ENCODE data around the gene CACNA2D1. TPM values are rescaled to one million over a fixed set of nuclear protein-coding genes. Genes with fewer than 3 reads are reported as not detected.

The CACNA2D1 gene
- total RNA-seq, 1 donor from 2014 or later, result 1.5 TPM

DNA sequence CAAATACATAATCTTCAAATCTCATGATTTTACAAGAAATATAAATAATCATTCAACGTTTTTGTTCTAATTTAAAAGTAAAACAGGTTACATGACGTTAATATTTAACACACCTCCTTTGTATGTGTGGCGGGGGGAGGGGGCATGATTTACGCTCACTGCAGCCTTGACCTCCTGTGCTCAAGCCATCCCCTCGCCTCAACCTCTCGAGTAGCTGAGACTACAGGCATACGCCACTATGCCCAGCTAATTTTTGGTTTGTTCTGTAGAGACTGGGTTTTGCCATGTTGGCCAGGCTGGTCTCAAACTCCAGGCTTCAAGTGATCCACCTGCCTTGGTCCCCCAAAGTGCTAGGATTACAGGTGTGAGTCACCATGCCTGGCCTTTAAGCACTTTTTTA is 7.2 kb upstream of the CACNA2D1 start:
- no peaks in the 10 kb centered on the region for H3K9me3 ChIP-seq (ENCODE audit: low read depth)
- peaks cover 4% of the 10 kb centered on the region for H3K4me1 Mint-ChIP-seq
- H3K9ac ChIP-seq, result no peak overlapping the region
- no peak overlapping the region for H3K4me3 Mint-ChIP-seq
- no peaks in the 10 kb centered on the region for H3K27me3 Mint-ChIP-seq (ENCODE audit: insufficient read depth, low read depth)
- H3K9me3 Mint-ChIP-seq, result no peaks in the 10 kb centered on the region
- H3K4me1 ChIP-seq, result peaks cover 3% of the 10 kb centered on the region
- H3F3A ChIP-seq (ENCODE audit: low read depth), result peaks cover under 1% of the 10 kb centered on the region
- H3K27ac ChIP-seq, result no peak overlapping the region
- H3K4me3 ChIP-seq, result no peak overlapping the region
- no peak overlapping the region for H2AFZ ChIP-seq (replicated peaks)
- H3K36me3 ChIP-seq, result no peaks in the 10 kb centered on the region
- H3K36me3 Mint-ChIP-seq, result no peaks in the 10 kb centered on the region
- no peaks in the 10 kb centered on the region for H4K20me1 ChIP-seq (ENCODE audit: low read depth)
- no peak overlapping the region for H3K27ac Mint-ChIP-seq
- no peak for DNase-seq (ENCODE audit: low spot score)
- peaks cover 3% of the 10 kb centered on the region for H3K27me3 ChIP-seq
- no peak overlapping the region for H3K4me2 ChIP-seq
- TF ChIP-seq, protein P1, sequence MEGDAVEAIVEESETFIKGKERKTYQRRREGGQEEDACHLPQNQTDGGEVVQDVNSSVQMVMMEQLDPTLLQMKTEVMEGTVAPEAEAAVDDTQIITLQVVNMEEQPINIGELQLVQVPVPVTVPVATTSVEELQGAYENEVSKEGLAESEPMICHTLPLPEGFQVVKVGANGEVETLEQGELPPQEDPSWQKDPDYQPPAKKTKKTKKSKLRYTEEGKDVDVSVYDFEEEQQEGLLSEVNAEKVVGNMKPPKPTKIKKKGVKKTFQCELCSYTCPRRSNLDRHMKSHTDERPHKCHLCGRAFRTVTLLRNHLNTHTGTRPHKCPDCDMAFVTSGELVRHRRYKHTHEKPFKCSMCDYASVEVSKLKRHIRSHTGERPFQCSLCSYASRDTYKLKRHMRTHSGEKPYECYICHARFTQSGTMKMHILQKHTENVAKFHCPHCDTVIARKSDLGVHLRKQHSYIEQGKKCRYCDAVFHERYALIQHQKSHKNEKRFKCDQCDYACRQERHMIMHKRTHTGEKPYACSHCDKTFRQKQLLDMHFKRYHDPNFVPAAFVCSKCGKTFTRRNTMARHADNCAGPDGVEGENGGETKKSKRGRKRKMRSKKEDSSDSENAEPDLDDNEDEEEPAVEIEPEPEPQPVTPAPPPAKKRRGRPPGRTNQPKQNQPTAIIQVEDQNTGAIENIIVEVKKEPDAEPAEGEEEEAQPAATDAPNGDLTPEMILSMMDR (IDR thresholded peaks at IDR 0.05), result no peak
- TF ChIP-seq EZH2 (IDR thresholded peaks at IDR 0.05) (no peak), EZH2phosphoT487 (IDR thresholded peaks at IDR 0.05) (no peak)
- no peaks in the 10 kb centered on the region for H3K79me2 ChIP-seq (ENCODE audit: low read depth)

DNA sequence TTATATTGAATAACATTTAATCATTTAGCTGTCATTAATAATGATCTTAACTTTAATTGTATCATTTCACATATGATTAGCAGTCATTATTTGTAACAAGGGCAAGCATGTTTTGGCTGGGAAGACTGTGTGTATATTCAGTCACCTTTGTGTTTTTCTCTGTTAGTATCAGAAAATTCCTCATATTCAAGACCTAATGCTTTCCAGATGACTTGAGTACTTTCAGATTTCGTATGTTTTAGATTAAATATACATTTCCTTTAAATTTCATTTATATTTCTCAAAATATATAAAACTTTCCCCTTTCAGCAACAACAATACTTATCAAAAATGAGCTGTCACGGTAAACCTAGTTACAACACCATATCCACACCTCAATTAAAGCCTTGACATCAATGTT is 6.3 kb upstream of the CACNA2D1 start:
- DNase-seq (ENCODE audit: low spot score), result no peak
- Histone ChIP-seq H3K4me2 (no peak overlapping the region), H2AFZ (replicated peaks) (no peak overlapping the region), H3K79me2 (ENCODE audit: low read depth) (no peaks in the 10 kb centered on the region), H4K20me1 (ENCODE audit: low read depth) (peaks cover 1% of the 10 kb centered on the region), H3K9ac (no peak overlapping the region), H3K36me3 (no peaks in the 10 kb centered on the region), H3K27ac (no peak overlapping the region), H3K4me1 (peaks cover 12% of the 10 kb centered on the region), H3F3A (ENCODE audit: low read depth) (peaks cover 9% of the 10 kb centered on the region), H3K9me3 (ENCODE audit: low read depth) (no peaks in the 10 kb centered on the region), H3K4me3 (no peak overlapping the region), H3K27me3 (peaks cover 7% of the 10 kb centered on the region)
- H3K4me1 Mint-ChIP-seq, result peaks cover 12% of the 10 kb centered on the region
- TF ChIP-seq, protein P1 (IDR thresholded peaks at IDR 0.05), result no peak
- TF ChIP-seq EZH2phosphoT487 (IDR thresholded peaks at IDR 0.05), result no peak
- no peak for TF ChIP-seq EZH2 (IDR thresholded peaks at IDR 0.05)
- no peak overlapping the region for H3K4me3 Mint-ChIP-seq
- no peak overlapping the region for H3K27ac Mint-ChIP-seq
- H3K36me3 Mint-ChIP-seq, result no peaks in the 10 kb centered on the region
- H3K9me3 Mint-ChIP-seq, result no peaks in the 10 kb centered on the region
- no peaks in the 10 kb centered on the region for H3K27me3 Mint-ChIP-seq (ENCODE audit: insufficient read depth, low read depth)

DNA sequence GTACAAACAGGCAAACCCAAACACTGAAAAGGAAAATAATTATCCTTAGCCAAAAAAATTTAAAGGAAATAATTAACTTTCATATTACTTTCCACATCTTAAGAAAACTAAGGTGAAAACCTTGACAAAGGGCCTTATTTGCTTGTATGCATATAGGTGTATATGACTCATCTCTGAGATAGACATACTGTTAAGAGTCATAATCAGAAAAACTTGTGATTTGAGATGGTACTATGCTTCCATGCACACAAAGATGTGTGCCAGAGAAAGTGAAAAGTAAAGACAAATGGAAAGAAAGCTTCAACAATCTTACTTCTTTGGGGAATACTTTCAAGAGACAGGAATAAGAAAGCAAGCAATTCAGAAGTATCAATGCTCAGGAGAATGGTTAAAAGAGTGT is 3.3 kb upstream of the CACNA2D1 start:
- TF ChIP-seq, protein P1 (IDR thresholded peaks at IDR 0.05), result no peak
- TF ChIP-seq EZH2 (IDR thresholded peaks at IDR 0.05) (no peak), EZH2phosphoT487 (IDR thresholded peaks at IDR 0.05) (no peak)
- H4K20me1 ChIP-seq (ENCODE audit: low read depth), result peaks cover 8% of the 10 kb centered on the region
- no peaks in the 10 kb centered on the region for H3K9me3 ChIP-seq (ENCODE audit: low read depth)
- DNase-seq (ENCODE audit: low spot score), result no peak
- Mint-ChIP-seq H3K4me1 (peaks cover 22% of the 10 kb centered on the region), H3K27me3 (ENCODE audit: insufficient read depth, low read depth) (peaks cover 2% of the 10 kb centered on the region), H3K4me3 (no peak overlapping the region), H3K9me3 (no peaks in the 10 kb centered on the region), H3K36me3 (no peaks in the 10 kb centered on the region), H3K27ac (no peak overlapping the region)
- H3F3A ChIP-seq (ENCODE audit: low read depth), result peaks cover 37% of the 10 kb centered on the region
- no peak overlapping the region for H3K27ac ChIP-seq
- no peak overlapping the region for H3K4me3 ChIP-seq
- no peak overlapping the region for H2AFZ ChIP-seq (replicated peaks)
- no peak overlapping the region for H3K9ac ChIP-seq
- peaks cover 26% of the 10 kb centered on the region for H3K4me1 ChIP-seq
- H3K79me2 ChIP-seq (ENCODE audit: low read depth), result no peaks in the 10 kb centered on the region
- no peak overlapping the region for H3K4me2 ChIP-seq
- H3K27me3 ChIP-seq, result peaks cover 18% of the 10 kb centered on the region
- no peaks in the 10 kb centered on the region for H3K36me3 ChIP-seq

Data from neural progenitor cell (in vitro differentiated cells).